Measurements from ENCODE around the gene ANO2. TPM values are rescaled to one million over a fixed set of nuclear protein-coding genes. Genes with fewer than 3 reads are reported as not detected.

ANO2 gene
- total and polyA plus RNA-seq, 7 donors, result 1.3 to 9.3 (median 4.2) TPM

DNA sequence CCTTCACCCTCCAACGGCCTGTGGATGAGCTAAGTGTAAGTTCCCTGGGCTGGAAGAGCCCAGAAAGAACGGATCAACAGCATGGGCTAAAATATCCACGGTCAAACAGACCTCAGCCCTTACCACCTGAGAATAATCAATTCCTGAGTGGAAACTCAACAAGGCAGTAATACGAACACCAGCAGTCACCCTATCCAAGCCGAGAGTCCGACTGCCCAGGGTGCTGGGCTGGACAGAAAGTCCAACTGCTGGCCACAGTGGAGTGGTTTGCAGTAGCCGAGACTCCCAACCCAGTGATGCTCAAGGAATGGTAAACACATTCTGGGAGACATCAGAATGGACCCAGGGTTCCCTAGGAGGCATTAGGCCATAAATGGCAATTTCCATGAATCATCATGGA lies 36.8 kb downstream of the ANO2 start:
- ATAC-seq (no peak), DNase-seq (no peak)
- H3K4me1 ChIP-seq, result no peaks in the 10 kb centered on the region
- no peaks in the 10 kb centered on the region for H3K36me3 ChIP-seq (ENCODE audit: insufficient read depth in 1 of 2, low read depth in 1 of 2)
- no peaks in the 10 kb centered on the region for H3K9me3 ChIP-seq
- H3K4me3 ChIP-seq, result no peak overlapping the region
- 80 to 84% (median 81%) methylated on average over 7 of the region's 7 CpGs for WGBS, 3 donors
- H3K27me3 ChIP-seq (ENCODE audit: insufficient read depth in 3 of 3, low read length in 2 of 3), result peaks cover 0 to 5% (median 0%) of the 10 kb centered on the region in 3 donors
- H3K27ac ChIP-seq, result no peak overlapping the region
- TF ChIP-seq, protein P1, sequence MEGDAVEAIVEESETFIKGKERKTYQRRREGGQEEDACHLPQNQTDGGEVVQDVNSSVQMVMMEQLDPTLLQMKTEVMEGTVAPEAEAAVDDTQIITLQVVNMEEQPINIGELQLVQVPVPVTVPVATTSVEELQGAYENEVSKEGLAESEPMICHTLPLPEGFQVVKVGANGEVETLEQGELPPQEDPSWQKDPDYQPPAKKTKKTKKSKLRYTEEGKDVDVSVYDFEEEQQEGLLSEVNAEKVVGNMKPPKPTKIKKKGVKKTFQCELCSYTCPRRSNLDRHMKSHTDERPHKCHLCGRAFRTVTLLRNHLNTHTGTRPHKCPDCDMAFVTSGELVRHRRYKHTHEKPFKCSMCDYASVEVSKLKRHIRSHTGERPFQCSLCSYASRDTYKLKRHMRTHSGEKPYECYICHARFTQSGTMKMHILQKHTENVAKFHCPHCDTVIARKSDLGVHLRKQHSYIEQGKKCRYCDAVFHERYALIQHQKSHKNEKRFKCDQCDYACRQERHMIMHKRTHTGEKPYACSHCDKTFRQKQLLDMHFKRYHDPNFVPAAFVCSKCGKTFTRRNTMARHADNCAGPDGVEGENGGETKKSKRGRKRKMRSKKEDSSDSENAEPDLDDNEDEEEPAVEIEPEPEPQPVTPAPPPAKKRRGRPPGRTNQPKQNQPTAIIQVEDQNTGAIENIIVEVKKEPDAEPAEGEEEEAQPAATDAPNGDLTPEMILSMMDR (IDR thresholded peaks at IDR 0.05), result no peak
- intact Hi-C loops (cut with DNase I), result no loop called here

DNA sequence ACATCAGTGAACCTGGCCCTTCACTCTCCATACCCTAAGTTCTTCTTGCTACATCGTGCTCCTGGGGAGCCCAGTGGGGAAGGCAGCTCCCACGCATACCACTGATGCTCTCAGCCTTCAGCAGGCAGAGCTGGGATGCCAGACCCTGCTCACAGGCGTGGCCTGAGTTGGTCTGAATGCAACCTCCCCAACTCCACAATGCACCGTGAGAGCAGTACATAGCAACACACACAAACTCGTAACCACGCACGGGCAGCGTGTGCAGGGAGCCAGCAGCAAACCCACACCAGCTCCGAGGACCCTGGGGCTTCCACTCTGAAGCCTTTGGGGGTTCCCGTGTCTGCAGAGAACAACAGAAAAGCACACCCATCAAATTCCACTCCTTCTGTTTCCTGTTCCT lies 37.3 kb downstream of the ANO2 start:
- no peak for ATAC-seq
- DNase-seq, result no peak
- Histone ChIP-seq H3K9me3 (no peaks in the 10 kb centered on the region), H3K36me3 (ENCODE audit: insufficient read depth in 1 of 2, low read depth in 1 of 2) (no peaks in the 10 kb centered on the region), H3K4me1 (no peaks in the 10 kb centered on the region), H3K27me3 (ENCODE audit: insufficient read depth in 3 of 3, low read length in 2 of 3) (peaks cover 0 to 5% (median 0%) of the 10 kb centered on the region in 3 donors), H3K27ac (no peak overlapping the region), H3K4me3 (no peak overlapping the region)
- WGBS, 3 donors, result 77 to 85% (median 80%) methylated on average over 10 of the region's 10 CpGs
- TF ChIP-seq, protein P1 (IDR thresholded peaks at IDR 0.05), result no peak
- intact Hi-C loops (cut with DNase I), result no loop called here

DNA sequence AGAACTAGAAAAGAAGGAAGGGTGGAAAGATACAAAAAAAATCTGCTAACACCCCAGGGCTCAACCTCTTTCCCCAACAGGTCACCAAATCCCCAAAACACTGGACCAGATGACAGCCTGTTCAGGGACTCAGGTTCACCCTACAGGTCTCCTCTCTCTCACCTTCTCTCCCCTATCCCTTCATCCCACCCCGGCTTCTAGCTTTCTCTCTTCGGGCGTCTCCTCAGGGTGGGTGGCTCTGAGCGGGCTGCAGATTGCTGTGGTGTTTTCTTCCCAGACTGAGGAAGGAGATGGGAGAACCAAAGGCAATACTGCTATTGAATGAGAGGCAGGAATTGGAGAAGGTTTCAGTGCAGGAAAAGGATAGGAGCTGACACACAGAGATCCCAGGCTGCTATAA lies 39.3 kb downstream of the ANO2 start:
- no peak overlapping the region for H3K4me3 ChIP-seq
- TF ChIP-seq, protein P1 (IDR thresholded peaks at IDR 0.05), result no peak
- no peaks in the 10 kb centered on the region for H3K36me3 ChIP-seq (ENCODE audit: insufficient read depth in 1 of 2, low read depth in 1 of 2)
- WGBS, 3 donors, result 78 to 91% (median 89%) methylated on average over 4 of the region's 4 CpGs
- H3K27me3 ChIP-seq (ENCODE audit: insufficient read depth in 3 of 3, low read length in 2 of 3), result peaks cover 0 to 6% (median 4%) of the 10 kb centered on the region in 3 donors
- ATAC-seq (no peak), DNase-seq (no peak)
- no peaks in the 10 kb centered on the region for H3K4me1 ChIP-seq
- no peak overlapping the region for H3K27ac ChIP-seq
- intact Hi-C loops (cut with DNase I), result no loop called here
- H3K9me3 ChIP-seq, result no peaks in the 10 kb centered on the region

DNA sequence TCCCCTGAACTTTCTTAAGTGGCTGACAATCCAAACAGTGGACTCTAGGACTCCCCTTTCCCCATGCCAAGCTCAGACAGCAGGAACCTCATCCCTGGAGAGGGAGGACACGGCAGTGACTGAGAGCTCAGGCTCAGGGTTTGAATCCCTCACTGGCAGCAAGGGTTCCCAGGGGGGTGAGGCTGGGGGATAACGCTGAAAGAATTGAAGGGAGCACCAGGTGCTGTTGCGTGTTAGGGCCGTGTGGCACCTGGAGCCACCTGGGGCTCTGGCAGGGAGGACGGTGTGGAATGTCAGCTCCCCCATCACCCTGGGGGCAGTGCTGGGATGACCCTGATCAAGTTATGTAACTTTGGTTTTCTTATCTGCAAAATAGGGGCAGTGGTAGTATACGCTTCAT lies 40.1 kb downstream of the ANO2 start:
- Histone ChIP-seq H3K4me1 (no peaks in the 10 kb centered on the region), H3K27me3 (ENCODE audit: insufficient read depth in 3 of 3, low read length in 2 of 3) (peaks cover 0 to 5% (median 4%) of the 10 kb centered on the region in 3 donors), H3K4me3 (no peak overlapping the region), H3K9me3 (no peaks in the 10 kb centered on the region), H3K36me3 (ENCODE audit: insufficient read depth in 1 of 2, low read depth in 1 of 2) (no peaks in the 10 kb centered on the region), H3K27ac (no peak overlapping the region)
- 36 to 48% (median 44%) methylated on average over 6 of the region's 6 CpGs for WGBS, 3 donors
- TF ChIP-seq, protein P1 (IDR thresholded peaks at IDR 0.05), result no peak
- intact Hi-C loops (cut with DNase I), result no loop called here
- DNase-seq, result no peak
- ATAC-seq, result no peak

DNA sequence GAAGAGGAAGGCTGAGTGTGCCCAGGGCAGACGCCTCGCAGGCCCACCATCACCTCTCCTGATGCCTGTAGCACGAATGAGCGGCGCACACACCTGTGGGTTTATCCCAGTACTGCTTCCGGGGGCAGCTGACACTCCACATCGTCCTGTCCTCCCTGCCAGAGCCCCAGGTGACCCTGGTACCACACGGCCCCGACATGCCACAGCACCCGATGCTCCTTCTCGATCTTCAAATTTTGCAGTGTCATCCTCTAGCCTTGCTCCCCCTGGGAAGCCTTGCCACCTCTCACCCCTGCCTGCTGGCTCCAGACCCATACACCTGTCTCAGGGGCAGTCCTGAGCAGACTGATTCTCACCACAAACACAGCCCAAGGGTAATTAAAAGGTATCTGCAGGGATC lies 40.6 kb downstream of the ANO2 start:
- Histone ChIP-seq H3K4me1 (no peaks in the 10 kb centered on the region), H3K9me3 (no peaks in the 10 kb centered on the region), H3K4me3 (no peak overlapping the region), H3K27me3 (ENCODE audit: insufficient read depth in 3 of 3, low read length in 2 of 3) (peaks cover 0 to 5% (median 4%) of the 10 kb centered on the region in 3 donors), H3K36me3 (ENCODE audit: insufficient read depth in 1 of 2, low read depth in 1 of 2) (no peaks in the 10 kb centered on the region), H3K27ac (no peak overlapping the region)
- ATAC-seq, result no peak
- WGBS, 3 donors, result 76 to 81% (median 78%) methylated on average over 9 to 11 of the region's 11 CpGs
- intact Hi-C loops (cut with DNase I), result no loop called here
- no peak for DNase-seq
- TF ChIP-seq, protein P1 (IDR thresholded peaks at IDR 0.05), result no peak
